NCI-H345 treated with DMSO at 0.1 percent for 48 hours (cell line): Measurements from ENCODE around the gene ATP7A.
"Not testable (repeated sequence)": the region's sequence is repeated elsewhere in the genome, so short reads cannot be mapped to it uniquely, and the experiment has no call there.

Experiments used
- DNase-seq: peaks from one replicate; lab custom pipeline; 2025; ENCODE audit not compliant: unreplicated experiment; lab: John Stamatoyannopoulos, UW

The ATP7A gene

DNA sequence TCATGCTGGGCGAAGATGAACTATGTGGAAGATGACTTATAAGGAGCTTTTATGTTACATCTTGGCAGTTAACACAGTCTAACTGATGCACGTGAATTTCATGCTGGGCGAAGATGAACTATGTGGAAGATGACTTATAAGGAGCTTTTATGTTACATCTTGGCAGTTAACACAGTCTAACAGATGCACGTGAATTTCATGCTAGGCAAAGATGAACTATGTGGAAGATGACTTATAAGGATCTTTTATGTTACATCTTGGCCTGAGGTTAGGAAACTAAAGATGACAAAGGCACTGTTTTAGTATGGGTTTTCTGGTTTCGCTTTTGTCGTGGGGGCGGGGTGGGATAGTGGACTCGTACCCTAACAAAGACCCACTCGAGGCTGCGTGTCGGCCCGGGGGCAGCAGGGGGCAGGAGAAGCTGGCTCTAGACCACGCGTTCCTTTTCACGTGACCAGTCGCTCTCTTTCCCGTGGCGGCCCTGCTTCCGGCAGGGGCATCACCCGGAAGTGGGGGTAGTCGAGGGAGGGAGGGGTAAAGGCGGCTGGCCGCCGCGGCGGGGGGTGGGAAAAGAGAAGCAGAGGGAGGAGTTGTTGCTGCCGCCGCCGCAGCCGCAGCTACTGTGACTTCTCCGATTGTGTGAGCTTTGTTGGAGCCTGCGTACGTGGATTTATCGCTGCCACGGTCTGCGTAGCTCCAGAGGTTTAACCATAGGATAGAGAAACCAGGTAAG, at the start of gene ATP7A:
Gene ATP7A (plus strand): TSS at position 586 of the 733 bp plus-strand sequence. CDS start 60,949 bp downstream, outside the sequence.
- DNase-seq, result peak; percentile 80

DNA sequence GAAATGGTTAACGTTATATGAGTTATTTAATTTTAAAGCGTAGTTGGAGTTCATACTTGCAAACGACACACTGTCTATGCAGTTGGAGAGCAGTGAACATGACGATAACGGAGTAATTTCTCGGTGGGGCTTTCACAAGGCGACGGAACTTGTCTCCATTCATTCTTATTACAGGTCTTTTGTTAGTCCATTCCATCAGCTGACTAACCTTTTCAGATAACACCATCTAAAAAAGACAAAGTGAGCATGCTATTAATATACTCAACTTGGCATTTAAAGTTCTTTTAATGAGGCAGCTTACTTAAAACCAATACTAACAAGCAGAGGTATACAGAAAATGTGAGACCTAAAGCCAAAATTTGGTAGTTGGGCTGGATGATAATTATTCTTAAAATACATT, 35.1 kb upstream of the ATP7A start:
- no peak for DNase-seq

DNA sequence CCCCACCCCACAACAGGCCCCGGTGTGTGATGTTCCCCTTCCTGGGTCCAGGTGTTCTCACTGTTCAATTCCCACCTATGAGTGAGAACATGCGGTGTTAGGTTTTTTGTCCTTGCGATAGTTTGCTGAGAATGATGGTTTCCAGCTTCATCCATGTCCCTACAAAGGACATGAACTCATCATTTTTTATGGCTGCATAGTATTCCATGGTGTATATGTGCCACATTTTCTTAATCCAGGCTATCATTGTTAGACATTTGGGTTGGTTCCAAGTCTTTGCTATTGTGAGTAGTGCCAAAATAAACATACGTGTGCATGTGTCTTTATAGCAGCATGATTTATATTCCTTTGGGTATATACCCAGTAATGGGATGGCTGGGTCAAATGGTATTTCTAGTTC, 29.1 kb upstream of the ATP7A start:
- not testable (repeated sequence) for DNase-seq

- no peak for DNase-seq
Measured at GRCh38 chrX:77892887-77893286, 17.6 kb upstream of the ATP7A start.

DNA sequence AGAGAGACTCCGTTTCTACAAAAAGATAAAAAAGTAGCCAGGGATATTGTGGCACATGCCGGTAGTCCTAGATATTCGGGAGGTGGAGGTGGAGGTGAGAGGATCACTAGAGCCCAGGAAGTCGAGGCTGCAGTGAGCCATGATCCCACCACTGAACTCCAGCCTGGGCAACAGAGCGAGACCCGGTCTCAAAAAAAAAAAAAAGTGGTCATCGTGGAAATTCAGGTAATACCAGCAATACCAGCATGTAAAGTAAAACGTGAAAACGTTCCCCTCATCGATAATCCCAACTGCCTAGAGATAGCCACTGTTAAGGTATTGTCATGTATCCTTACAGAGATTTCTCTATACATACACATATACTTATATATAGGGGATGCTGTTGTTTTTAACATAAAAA, 16.8 kb upstream of the ATP7A start:
- DNase-seq, result no peak

DNA sequence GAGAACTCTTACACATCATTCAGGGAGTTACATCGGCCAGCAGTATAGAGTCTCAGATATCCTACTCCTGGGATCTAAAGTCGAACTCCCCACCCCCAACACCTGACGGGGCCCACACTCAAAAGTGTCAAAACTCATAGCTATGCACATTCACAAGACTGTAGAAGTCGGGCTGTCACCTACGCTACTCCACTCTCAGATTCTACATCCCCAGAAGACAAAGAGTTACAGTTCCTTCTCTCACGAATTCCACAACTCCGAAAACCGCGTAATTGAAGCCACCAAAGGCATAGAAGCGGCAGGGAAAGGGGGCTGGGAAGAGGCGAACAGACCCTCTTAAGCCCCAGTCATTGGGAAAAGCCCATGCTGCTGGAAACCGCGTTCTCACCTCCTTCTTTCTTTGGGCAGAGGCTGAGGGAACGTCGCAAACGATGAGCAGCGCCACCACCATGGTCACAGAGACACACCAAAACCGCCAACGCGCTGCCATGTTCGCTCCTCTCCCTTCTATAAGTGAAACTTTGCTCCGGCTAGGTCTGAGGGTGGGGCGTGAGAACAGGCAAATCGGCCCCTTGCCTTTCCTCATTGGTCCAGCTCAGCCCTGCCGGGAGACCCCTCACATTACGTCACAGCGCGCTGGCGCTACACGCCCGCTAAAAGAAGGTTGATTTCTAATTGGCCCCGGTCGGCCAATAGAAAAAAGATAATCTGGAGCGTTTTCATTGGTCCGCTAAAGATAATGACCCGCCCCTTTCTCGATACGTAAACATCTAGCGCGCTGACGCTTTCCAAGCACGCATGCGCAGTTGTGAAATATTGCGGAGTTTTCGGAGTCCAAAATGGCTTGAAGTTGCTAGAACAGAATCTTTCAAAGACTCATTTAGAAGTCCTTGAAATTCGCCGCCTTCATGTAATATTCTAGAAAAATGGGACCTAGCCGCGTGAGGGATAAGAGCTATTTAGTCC, 15.3 kb upstream of the ATP7A start, which contains the start of gene MAGT1:
Gene MAGT1 (minus strand): TSS at position 515 of the 966 bp plus-strand sequence. CDS start 25 bp downstream, at position 490.
- peak; percentile 94 for DNase-seq

- peak; percentile 98 for DNase-seq
Measured at GRCh38 chrX:77899081-77899828, 11.2 kb upstream of the ATP7A start, which contains the start of gene COX7B. COX7B (plus strand) TSS chrX:77899468; CDS start chrX:77899554, 86 bp downstream.

GRCh38 chrX:77900688-77901087, 9.8 kb upstream of the ATP7A start:
- no peak for DNase-seq

DNA sequence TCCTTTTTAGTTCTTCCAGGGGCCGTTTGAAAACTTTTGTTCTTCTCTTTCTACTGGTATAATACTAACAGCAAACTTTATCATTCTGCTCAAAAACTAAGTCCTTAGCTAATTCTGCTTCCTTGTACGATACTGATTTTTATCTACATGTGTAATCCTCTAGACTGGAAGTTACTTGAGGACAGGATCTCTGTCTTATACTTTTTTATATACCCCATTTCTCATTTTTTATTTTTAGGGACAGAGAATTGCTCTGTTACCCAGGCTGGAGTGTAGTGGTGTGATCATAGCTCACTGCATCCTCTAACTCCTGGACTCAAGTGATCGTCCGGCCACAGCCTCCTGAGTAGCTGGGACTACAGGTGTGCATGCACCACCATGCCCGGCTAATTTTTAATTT, 9.0 kb upstream of the ATP7A start:
- DNase-seq, result no peak

GRCh38 chrX:77917294-77917933, 6.9 kb downstream of the ATP7A start:
- no peak for DNase-seq

DNA sequence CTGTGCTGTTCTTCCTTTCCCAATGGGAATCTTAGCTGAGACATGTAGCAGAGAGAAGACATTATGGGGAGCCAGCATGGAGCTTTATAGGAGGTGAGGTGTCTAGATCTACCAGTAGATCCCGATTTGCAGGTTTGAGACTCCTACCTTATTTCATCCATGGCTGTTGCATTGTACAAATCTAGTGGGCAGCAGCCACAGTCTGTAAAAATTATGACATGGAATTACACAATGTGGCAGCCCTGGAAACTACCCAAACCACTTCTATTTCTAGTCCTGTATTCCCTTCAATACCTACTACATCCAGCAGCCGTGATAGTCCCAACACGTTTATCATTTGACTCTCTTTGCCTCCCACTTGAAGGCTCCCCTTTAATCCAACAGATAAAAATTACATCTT, 8.1 kb downstream of the ATP7A start:
- no peak for DNase-seq

DNA sequence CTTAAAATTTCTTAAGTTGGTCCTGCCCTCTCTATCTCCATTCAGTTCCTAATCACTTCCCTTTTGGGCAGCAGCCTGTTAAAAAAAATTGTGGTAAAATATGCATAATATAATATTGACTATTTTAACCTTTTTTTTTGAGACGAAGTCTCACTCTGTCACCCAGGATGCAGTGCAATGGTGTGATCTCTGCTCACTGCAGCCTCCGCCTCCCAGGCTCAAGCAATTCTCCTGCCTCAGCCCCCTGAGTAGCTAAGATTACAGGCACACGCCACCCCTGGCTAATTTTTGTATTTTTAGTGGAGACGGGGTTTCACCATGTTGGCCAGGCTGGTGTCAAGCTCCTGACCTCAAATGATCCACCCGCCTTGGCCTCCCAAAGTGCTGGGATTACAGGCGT, 8.9 kb downstream of the ATP7A start:
- not testable (repeated sequence) for DNase-seq

- DNase-seq, result no peak
Measured at GRCh38 chrX:77922787-77923186, 12.3 kb downstream of the ATP7A start.

DNA sequence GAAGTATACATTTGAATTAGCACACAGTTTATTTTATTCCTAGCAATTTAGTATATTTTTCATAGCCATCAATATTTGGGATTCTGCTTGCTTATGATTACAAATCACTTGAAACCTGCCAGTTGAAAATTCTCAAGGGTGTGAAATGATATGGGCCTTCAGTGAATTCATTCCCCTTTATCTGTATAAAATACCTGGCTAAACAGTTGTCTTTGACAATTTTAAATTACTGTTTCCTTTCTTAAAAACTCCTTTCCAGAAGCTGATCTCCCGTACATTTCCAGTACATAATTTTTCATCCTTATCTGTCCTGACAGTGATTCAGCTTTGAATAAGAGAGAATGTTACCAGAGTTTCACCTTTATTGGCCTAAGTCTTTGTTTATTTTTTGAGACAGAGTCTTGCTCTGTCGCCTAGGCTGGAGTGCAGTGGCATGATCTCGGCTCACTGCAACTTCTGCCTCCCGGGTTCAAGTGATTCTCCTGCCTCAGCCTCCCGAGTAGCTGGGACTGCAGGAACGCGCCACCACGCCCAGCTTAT, 13.9 kb downstream of the ATP7A start:
- no peak for DNase-seq

- DNase-seq, result no peak
Measured at GRCh38 chrX:77925764-77926163, 15.3 kb downstream of the ATP7A start.

DNA sequence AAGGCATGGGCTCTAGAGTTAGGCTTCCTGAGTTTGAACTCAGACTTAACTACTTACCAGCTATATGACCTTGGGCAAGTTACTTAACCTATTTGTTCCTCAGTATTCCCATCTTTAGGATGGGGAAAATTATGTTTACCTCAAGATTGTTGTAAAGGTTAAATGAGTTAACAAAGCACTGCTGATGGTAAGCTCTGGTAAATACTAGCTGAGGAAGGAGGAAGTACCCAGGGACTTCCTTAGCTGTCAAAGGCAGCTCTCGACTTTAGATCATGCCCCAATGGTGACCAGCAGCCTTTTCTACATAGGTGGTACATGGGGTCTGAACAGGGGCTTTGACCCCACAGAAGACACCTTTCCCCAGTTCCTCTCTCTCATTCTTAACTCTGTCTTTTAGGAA, 20.1 kb downstream of the ATP7A start:
- DNase-seq, result no peak

DNA sequence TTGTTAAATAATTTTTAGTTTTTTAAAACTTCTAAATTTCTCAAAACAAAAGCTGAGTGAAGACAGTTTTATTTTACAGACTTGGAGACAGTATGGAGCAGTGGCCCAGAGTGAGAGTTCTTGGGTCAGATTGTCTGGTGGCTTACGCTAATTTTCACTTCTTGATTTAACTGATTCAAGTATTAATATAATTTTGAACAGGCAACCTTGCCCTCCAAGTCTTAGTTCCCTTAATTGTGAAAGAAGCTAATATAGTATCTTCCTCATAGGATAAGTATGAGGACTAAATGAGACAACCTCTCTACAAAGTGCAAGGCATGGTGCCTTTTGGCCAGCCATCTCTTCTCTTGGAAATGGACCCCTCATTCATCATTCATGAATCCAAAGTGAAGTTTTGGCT, 25.4 kb downstream of the ATP7A start:
- no peak for DNase-seq

- no peak for DNase-seq
Measured at GRCh38 chrX:77936299-77936698, 25.8 kb downstream of the ATP7A start.

DNA sequence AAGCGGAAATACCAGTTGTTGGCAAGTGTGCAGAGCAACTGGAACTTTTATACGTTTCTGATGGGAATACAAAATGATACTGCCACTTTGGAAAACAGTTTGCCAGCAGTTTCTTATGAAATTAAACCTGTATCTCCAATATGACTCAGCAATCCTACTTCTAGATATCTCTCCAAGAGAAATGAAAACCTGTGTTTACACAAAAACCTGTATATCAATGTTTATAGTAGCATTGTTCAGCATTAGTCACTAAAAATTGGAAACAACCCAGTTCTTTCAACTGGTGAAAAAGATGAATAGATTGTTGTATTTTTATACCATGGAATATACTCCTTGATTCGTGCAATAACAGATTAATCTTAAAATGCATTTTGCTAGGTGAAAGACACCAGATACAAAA, 26.8 kb downstream of the ATP7A start:
- no peak for DNase-seq

GRCh38 chrX:77938083-77938680, 27.7 kb downstream of the ATP7A start:
- DNase-seq, result no peak
